ENCODE measurements around the gene MAPKAPK5.
"Not testable (repeated sequence)": the region's sequence is repeated elsewhere in the genome, so short reads cannot be mapped to it uniquely, and the experiment has no call there.

The MAPKAPK5 gene

DNA sequence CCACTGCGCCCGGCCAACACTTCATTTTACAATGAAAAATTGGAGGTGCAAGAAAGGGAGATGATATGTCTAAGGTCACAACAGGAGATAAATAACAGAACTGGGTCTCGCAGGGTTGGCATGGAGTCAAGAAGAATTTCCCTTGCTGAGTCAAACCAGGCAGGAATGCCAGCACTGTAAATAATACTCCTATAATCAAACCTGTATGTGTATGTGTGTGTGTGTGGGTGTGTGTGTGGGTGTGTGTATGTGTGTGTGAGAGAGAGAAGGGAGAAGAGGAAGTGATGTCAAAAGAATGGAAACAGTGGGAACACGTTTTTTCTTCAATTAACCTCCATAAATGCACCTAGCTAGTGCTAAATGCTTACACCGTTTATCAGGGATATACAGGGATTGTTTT, 100.5 kb downstream of the MAPKAPK5 start:
- TF ChIP-seq, protein P1, sequence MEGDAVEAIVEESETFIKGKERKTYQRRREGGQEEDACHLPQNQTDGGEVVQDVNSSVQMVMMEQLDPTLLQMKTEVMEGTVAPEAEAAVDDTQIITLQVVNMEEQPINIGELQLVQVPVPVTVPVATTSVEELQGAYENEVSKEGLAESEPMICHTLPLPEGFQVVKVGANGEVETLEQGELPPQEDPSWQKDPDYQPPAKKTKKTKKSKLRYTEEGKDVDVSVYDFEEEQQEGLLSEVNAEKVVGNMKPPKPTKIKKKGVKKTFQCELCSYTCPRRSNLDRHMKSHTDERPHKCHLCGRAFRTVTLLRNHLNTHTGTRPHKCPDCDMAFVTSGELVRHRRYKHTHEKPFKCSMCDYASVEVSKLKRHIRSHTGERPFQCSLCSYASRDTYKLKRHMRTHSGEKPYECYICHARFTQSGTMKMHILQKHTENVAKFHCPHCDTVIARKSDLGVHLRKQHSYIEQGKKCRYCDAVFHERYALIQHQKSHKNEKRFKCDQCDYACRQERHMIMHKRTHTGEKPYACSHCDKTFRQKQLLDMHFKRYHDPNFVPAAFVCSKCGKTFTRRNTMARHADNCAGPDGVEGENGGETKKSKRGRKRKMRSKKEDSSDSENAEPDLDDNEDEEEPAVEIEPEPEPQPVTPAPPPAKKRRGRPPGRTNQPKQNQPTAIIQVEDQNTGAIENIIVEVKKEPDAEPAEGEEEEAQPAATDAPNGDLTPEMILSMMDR (IDR thresholded peaks at IDR 0.05), result no peak
- DNase-seq (ENCODE audit: low spot score), result no peak
- Histone ChIP-seq H3K4me3 (no peak overlapping the region), H3K27ac (no peak overlapping the region)

DNA sequence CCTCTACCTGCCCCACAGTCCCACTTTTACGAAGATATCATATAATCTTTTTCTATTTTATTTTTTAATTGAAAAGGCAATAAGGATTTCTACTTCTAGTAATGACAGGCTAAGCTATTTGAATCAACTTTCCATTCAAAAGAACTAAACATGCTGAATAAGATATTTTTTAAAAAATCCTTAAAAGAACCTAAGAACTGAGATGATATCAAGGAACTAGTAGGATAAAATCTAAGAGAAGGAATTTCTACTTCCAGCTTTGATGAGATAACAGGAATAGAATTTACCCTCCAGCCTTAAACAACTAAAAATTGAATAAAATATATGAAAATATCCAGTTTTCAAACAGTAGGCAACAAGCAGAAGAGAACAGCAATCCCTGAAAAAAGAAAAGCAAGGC, 101.9 kb downstream of the MAPKAPK5 start:
- Histone ChIP-seq H3K27ac (no peak overlapping the region), H3K4me3 (no peak overlapping the region)
- TF ChIP-seq, protein P1 (IDR thresholded peaks at IDR 0.05), result no peak
- no peak for DNase-seq (ENCODE audit: low spot score)

DNA sequence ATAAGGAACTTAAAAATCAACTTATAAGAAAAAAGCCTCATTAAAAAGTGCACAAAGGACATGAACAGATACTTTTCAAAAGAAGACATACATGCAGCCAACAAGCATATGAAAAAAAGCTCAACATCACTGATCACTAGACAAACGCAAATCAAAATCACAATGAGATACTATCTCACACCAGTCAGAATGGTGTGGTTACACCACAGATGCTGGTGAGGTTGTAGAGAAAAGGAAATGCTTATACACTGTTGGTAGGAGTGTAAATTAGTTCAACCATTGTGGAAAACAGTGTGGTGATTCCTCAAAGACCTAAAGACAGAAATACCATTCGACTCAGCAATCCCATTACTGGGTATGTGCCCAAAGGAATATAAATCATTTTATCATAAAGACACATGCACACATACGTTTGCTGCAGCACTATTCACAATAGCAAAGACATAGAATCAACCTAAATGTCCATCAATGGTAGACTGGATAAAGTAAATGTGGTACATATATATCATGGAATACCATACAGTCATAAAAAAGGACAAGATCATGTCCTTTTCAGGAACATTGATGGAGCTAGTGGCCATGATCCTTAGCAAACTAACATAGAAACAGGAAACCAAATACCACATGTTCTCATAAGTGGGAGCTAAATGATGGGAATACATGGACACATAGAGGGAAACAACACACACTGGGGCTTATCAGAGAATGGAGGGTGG, 109.1 kb downstream of the MAPKAPK5 start:
- H3K4me3 ChIP-seq; H3K27ac ChIP-seq; DNase-seq (ENCODE audit: low spot score): not testable (repeated sequence)

Measured in coronary artery (tissue), 2 donors.